HG02943 (cell line): ENCODE results near the gene IGF1R.

Source experiments
- ATAC-seq: cut with Tn5 transposase; IDR thresholded peaks from one replicate; pipeline ENCODE4 v1.9.1; 2021; ENCODE audit warnings: mild to moderate bottlenecking, low read depth, moderate library complexity; ENCODE audit not compliant: unreplicated experiment

Gene IGF1R

DNA sequence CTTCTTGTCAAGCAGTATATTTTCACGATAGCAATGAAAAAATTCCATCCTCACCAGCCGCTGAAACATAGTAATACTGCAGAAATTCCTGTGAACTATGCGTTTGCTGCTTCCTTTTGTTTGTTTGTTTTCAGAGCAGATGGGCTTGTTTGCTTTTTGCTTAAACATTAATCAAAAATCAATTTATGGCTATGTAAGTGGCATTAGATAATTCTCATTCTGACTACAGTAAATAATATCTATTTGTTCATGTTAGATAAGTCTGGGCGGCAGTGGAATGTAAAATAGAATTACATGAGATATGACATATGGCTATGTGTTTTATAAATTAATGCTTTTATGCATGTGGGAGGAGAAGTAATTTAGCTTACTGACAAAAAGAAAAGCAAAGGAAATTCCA is 195.5 kb downstream of the IGF1R start:
- ATAC-seq = no peak

DNA sequence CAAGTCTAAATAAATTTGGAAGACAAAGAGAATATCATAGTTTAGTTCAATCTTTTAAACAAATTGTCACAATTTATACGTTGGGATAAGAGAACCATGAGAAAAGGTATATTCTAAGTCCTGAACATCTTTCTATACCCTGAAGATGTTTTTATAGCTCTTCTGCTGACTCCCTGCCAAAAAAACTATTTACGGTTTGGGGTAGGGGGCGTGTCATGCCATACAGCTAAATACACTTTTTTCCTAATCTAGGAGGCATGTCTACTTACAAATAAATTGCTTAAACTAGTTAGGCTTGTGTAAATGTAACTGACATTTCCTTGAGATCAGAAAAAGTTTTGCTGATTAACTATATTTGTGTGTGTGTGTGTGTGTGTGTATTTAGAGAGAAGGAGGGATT is 195.9 kb downstream of the IGF1R start:
- ATAC-seq = no peak

DNA sequence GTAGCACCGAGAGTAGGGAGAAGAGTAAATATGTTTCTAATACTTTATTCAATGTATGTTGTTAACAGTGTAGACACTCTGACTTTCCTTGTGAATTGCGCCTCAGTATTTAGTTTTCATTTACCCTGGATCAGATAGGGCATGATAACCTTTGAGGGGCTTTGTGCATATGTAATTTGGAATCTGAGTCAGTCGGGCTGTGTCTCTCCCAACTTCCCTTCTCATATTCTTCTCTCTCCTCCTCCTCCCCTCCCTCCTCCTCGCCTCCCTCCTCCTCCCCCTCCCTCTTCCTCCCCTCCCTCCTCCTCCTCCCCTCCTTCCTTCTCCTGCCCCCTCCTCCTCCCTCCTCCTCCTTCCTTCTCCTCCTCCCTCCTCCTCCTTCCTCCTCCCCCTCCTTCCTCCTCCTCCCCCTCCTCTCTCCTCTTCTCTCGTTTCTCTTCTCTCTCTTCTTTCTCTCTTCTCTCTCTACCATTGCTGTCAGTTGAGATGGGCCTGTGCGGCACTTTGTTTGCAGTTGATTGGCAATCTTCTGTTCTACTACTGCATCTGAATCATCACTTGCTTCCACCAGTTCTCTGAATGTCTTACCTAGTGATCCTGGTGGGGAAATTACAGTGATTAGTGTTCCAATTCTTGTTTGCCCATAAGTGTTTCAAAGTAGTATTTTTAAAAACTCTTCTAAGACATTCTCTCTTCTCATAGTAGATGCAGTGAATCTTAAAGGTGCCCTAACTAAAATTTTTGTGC is 197.0 kb downstream of the IGF1R start:
- no peak for ATAC-seq

DNA sequence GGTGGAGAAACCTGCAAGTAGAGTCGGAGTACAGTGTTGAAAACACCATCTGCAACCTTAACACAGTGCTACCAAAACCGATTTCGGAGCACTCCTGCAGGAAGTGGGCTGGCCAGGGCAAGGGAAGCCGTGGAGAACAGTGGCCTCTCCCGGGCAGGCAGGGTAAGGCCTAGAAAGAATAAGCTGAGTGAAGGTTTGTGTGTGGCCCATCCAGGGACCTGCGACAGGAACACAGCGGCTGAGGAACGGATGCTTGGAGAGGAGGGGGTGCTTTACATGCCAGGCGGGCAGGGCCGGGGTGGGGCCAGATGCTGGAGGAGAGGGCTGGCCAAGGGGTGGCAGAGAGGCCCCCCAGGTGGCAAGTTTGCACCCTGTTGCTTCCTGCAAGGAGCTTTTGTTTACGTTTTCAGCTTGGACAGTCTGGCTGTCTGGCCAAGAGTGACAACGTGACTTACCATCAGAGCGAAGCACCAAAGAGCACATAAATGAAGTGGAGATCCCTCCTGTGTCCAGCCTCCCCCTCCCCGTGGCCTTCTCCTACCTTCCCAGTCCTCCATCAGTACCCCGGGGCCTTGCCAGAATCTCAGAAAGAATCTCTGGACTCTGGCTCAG is 202.7 kb downstream of the IGF1R start:
- ATAC-seq = no peak

DNA sequence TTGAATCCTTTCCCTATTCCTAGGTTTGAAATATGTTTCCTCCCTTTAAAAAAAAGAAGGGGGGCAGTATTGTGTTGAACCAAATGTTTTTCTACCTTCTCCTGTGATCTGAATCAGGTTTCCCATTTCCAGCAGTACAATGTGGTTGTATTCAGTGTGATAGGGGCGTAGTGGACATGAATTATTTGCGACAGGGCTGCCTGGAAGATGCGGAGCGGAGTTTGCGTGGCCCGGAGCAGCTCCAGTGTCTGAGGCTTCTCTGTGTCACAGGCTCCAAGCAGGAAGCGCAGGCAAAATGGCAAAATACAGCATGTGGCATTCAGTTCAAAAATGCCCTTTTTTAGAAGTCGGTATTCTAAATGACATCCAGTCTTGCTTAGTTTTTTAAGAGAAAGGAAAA is 204.8 kb downstream of the IGF1R start:
- peak; percentile 35 for ATAC-seq

DNA sequence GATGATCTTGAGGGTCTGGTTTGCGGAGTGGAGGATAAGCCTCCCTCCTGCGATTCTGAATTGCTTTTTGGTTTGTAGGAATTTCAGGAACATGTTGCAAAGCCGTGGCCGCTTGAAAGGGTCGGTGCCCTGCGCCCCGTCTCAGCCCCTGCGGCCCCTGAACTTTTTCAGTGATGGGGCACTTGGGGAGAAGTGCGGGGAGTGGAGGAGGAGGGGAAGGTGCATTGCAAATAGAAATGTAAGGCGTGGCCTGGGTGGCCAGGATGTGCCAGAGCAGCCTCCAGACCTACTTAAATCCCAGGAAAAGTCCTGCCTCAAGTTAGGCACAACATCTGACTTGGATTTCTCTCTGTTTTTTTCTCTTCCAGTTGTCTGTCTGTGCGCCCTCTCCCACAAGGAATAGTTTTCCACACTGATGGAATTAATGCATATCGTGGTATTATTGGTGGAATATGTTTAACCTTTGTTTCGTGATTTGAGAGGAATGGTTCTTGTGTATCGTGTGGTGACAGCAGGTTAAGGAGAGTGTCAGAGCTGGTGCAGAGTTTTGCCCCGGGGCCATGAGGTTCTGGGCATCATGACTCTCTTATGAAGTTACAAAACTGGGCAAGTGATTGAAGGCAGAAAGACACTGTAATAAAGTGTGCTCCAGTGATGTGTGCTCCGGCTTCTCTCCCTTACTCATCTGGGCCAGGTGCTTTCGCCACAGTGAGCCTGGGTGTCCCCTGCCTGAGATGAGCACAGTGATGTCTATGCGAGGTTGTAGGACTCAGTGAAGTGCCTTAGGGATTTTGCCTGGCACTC is 205.5 kb downstream of the IGF1R start:
- ATAC-seq = no peak

DNA sequence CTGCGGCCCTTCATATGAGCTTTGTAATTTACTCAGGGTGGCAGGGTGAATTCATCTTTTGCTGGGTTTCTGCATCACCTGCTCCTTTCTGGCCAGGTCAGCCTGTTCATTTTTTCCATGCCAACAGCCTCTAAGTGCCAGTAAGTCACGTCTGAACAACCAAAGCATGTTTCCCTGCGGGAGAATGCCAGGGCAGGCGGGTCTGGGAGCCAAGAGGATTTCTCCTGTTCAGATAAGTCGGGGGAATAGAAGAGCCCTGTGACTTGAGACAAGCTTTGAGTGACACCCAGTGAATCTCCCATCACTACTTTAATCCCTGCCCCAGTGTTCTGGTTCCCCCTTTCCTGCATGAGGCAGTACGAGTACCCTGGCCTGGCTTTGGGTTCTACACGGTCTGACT is 206.2 kb downstream of the IGF1R start:
- no peak for ATAC-seq

DNA sequence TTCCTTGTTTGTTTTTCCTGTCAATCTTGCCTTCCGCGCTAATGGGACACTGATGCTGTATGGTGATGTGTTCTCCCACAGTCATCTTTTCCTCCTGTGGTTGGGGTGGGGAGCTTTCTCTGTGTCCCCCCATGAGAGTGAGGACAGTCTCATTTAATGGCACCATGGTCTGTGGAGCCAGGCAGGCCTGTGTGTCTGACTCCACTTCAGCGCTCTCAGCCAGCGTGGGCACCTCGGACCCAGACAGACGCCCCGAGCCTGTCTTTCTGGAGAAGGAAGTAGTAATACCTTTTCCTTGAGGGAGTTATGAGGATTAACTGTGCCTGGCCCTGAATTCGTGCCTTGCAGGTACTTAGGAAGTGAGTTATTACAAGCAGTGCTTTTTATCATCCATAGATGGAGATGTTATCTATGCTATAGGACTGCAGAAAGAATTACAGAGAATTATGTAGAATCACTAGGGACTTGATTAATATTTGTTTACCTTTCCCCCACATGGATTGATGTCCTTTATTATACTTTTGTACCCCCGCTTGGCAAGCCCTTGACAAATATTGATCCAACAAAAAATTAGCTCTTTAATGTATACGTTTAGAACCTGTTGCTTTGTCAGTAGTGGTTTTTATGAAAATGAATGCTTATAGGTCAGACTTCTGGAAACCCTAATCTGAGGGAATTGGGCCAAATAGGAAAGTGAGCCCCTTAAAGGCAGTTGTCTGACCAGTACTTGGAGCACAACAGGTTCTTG is 206.9 kb downstream of the IGF1R start:
- ATAC-seq = no peak

DNA sequence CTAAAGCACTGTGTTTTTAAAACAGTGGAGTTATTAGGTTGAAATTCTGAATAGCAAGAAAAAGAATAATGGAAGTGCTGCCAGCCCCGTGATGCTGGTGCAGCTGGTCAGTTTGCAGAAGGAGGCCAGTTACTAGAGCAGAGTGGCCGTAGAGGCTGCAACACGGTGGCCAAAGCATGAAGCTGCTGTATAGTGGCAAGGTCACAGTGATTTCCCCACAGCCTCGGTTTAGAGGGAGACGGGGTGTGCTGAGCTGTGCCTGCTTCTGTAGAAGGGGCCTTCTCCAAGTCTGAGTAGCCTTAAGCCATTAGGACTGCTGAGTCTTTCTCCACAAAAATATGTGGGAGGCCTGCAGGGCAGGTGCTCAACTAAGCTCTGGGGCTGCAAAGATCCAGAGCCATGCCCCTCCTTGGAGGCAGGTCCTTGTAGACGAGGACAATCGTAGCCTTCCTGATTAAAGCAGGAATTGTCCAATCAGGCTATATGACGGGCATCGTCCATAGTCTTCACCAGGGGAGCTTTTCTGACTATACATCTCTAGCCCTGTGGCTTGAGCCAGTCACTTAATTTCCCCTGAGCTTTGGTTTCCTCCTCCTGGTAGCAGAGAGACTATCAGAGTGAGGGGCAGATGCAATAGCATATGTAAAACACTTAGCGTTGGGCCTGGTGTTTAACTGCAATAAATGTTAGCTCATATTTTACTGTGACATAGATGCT is 207.6 kb downstream of the IGF1R start:
- ATAC-seq = no peak

DNA sequence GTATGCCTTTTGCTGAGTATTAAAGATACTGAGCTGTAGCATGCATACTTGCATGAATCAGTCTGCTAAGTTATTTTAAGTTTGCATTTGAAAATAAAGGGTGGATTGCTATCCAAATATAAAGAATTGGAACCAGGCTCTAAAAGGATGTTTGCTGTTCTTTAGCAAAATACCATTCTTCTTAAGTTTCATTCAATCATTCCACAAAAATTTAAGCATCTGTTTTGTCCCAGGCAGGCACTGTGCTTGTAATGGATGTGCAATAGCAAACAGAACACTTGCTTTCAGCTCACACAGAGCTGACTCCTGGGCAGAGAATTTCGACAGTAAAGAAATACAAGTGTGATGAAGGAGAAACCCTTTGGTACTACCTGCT is 208.2 kb downstream of the IGF1R start:
- no peak for ATAC-seq

DNA sequence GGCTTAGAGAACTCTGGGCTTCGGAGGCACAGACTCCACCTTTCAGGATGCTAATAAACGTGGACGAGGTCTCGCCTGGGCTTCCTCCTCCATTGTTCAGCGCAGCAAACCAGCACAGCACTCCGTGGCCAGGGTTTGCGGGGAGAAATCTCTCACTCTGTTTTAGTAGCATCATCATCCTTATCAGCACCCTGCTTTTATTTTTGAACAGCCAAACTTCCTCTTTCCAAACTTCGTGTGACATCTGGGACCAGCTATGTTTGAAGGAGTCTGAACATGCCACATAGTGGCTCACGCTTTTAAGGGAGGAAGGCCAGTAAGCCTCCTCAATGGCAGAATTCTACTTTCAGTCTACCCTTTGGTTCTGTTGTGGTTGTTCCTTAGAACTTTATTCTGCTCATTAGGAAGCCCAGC is 210.3 kb downstream of the IGF1R start:
- no peak for ATAC-seq

DNA sequence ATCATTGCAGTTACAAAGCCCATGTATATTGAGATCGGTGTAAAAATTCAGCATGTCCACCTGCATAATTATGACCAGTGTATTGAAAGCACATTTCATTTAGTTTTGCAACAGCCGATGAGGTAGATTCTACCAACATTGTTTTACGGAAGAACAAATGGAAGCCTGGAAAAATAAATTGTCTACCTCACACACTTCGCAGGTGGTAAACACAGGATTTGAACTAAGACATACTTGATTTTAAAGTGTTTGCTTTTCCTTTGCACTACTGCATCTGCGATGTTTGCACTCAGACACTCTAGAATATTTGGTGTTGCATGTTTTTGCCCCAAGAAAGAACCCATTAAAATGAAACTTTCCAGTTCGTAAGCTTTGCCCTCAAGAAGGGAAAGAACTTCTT is 210.8 kb downstream of the IGF1R start:
- no peak for ATAC-seq

DNA sequence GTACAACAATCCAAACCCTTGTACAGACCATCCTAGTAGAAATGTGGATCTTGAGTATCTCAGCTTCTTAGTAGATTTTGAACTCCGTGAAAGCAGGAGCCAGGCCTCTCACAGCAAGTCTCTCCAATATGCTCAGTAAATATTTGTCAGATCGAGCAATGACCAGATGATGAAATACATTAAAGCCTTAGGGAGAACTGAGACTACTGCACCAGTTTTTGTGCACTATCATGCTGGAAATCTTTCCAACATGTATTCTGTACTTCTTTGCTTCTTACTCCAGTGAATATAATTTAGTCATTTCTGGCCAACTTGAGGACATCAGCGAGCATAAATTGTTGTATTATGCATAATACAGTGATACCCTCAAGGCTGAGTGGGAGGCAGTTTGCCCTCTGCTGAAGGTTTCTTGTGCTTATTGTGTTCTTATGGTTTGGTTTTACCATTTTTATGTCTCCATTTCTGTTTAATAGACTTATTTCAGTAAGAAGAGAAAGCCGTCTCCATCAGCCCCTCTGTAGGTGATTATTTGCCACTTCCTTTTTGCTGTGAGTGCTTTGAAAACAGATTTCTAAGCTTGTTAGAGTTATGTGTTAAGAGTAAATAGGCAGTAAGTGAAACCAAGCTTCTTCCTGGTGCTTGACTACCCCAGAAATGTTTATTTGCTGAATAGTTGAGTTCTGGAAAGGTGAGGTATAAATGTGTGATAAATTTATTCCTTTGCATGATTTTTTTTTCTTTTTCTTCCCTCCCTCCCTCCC is 212.1 kb downstream of the IGF1R start:
- ATAC-seq = no peak

DNA sequence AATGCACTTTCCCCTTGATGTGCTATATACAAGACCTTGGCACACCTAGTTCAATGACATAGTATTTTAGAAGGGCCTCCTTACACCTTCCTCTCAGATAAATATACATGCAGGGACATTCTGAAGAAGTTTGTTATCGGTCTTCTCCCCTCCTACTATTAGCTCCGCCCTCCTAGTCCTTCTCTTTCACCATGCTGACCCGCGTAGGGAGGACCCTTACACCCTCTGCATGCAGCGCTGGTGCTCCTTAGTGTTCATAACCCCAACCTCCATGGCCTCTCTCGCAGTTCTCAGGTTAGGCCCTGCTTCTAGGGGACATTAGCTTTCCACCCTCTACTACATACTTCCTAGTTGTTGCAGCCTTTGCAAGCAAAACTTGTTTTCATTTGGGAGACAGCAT is 212.8 kb downstream of the IGF1R start:
- no peak for ATAC-seq

DNA sequence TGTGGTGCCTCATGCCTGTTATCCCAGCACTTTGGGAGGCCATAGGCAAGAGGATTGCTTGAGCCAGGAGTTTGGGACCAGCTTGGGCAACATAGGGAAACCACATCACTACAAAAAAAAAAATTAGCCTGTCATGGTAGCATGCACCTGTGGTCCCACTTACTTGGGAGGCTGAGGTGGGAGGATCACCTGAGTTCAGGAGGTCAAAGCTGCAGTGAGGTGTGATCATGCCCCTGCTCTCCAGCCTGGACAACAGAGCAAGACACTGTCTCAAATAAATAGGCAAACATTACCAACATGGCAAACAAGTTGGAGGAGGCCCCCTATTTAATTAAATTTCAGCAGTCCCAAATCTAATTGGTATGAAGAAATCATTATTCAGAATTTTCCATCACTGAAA is 215.6 kb downstream of the IGF1R start:
- ATAC-seq = no peak

DNA sequence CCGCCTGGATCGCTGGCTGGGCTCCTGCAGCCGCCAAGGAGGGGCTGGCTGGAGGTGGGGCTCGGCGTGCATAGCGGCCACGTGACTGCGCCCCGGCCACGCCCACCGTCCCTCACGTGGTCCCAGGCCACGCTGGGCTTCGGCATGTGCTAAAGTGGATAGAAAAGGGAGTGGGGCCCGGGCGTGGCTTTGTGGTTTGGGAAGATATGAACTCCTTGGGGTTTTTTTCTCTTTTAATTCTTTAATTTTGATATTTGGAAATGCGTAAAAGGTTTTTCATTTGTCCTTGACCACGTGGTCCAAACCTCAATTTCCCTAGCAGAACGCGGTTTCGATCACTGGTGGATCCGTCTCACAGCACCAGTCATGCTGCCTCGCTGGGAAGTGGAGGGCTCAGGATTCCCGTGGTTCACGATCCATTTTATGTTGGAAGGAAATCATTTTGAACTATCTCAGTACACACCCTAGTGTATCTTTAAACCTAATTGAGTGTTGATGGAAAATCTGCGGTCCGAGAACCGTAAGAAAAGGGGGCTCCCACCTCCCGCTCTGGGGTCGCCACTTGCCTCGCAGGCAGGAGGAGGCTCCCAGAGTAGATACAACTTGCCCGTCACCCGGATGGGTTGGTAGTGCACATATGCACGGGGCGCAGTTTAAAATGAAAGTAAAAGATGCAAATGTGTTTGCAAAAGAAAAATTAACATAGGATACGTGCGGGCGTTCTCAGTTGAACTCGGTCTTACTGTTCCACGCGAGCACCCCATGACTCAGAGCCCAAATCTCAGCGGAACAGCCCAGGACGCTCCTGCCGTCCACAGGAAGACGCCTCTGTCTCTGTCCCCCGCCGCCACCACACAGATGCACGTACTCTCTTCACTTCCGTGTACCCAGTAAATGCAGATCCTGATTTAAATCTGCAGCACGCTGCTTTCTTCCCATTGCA is 217.3 kb downstream of the IGF1R start:
- peak; percentile 89 for ATAC-seq

DNA sequence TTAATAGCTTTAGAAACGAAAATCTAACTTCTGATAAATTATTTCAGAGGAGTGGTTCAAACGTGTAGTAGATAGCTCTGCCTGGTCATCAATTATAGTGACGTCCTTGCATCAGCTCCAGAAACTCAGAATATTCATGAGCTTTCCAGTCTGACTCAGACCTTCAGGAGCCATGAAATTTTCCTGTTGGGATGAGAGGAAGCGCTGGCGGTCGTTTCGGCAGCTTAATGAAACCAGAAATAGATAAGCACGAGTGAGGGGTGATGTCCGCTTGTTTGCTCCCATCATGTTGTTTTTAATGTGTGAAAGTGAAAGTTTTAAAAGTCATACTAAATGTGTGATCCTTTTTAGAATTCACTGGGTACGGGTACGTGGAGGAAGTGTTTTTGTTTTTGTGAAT is 218.2 kb downstream of the IGF1R start:
- ATAC-seq = no peak

DNA sequence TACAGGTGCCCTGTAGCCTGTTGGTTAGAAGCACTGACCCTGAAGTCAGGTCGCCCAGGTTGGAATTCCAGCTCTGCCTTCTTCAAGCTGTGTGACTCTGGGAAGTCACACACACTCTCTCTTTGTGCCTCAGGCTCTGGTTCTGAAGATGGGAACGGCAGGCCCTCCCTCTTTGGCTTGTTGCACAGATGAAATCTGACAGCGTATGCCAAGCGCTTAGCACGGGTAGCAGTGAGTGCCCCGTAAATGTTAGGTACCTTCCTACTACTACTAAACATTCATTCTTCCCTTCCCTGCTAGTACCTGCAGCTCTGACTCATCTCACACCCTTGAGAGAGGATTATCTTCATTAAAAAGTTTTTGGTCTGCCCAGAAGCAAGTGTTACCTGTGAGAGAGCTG is 220.2 kb downstream of the IGF1R start:
- no peak for ATAC-seq

DNA sequence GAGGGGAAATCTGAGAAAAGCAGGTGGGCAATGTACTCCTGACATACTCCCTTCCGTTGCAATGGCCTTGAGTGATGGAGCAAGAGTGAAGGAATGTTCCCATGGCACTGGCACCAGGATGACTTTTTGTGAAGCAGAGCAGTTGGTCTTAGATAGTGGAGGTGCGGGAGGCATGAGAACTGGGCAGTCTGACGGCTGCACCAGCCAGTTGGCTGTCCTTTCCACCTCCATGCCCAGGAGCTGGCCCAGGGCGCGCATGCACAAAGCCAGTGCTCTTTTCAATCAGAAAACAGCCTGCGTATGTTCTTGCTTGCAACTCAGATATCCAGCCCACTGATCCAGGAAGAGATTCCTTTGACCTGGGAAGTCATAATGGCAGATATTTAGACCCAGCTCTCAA is 222.4 kb downstream of the IGF1R start:
- ATAC-seq = no peak
